Mammary epithelial cell (primary cell): ENCODE data around the gene FAM3A.
"Not testable (repeated sequence)": the region's sequence is repeated elsewhere in the genome, so short reads cannot be mapped to it uniquely, and the experiment has no call there.

Experiments used
- CTCF ChIP-seq, 2 donors: IDR thresholded peaks in 1 of 2; conservative IDR thresholded peaks in 1 of 2; 2 replicates each; pipeline ENCODE4 v1.5.1; 2011 to 2012; ENCODE audit warnings: inconsistent platforms in 2 of 2, low read length in 2 of 2, mild to moderate bottlenecking in 2 of 2, control low read depth in 1 of 2, low read depth in 1 of 2; ENCODE audit not compliant: insufficient read depth in 1 of 2; ENCODE audit errors: extremely low read depth in 1 of 2
- EZH2 ChIP-seq: IDR thresholded peaks from 2 replicates; pipeline ENCODE4 v1.6.1; 2012; ENCODE audit warnings: low read length, inconsistent platforms, borderline replicate concordance

GRCh38 chrX:154560326-154560725 is 44.3 kb upstream of the FAM3A start:
- not testable (repeated sequence) for TF ChIP-seq CTCF (conservative IDR thresholded peaks at IDR 0.05 in 1 of 2, IDR thresholded peaks at IDR 0.05 in 1 of 2; ENCODE audit: extremely low read depth in 1 of 2, insufficient read depth in 1 of 2, low read depth in 1 of 2, low read length in 2 of 2); EZH2
